ENCODE results near the gene MICU1. TPM values are rescaled to one million over a fixed set of nuclear protein-coding genes. Genes with fewer than 3 reads are reported as not detected.

MICU1 gene
- total RNA-seq, 1 experiment from 2014 or later: 46.9 TPM

DNA sequence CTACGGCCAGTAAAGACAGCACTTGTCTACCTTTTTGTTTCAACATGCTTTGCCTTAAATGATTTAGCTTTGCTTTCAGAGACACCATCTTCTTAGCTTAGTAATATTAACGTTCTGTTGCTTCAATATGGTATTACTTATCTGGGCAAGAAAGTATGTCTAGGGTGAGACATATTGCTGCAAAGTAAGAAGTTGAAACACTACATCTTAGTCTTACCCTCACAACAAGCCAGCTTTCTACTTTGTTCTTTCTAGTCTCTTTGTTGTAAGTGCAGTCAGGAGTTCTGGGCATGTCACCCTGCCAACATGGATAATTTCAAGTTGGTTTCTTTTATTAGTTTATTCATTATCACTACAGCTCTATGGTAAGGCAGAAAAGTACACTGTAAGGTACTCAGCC lies 148.4 kb downstream of the MICU1 start:
- H3K36me3 ChIP-seq (ENCODE audit: control insufficient read depth, insufficient read depth, low read length): no peaks in the 10 kb centered on the region
- intact Hi-C loops (cut with micrococcal nuclease; ENCODE audit: unreplicated experiment) (no loop called here), in situ Hi-C loops (cut with HindIII; ENCODE audit: low pct_unique_long_range_greater_than_20kb, low sequenced_read_pairs) (no loop called here)
- no peak for ATAC-seq
- no peak overlapping the region for H3K27ac ChIP-seq (ENCODE audit: low read length)
- H3K4me1 ChIP-seq (ENCODE audit: control insufficient read depth, insufficient read depth, low read length): no peaks in the 10 kb centered on the region
- TF ChIP-seq TCF7L2 (IDR thresholded peaks at IDR 0.05; ENCODE audit: low read depth, low read length) (no peak), POLR2AphosphoS5 (IDR thresholded peaks at IDR 0.05; ENCODE audit: low read depth, low read length) (no peak)
- no peaks in the 10 kb centered on the region for H3K27me3 ChIP-seq (ENCODE audit: control insufficient read depth, insufficient read depth, low read length)
- CTCF ChIA-PET: no interaction called here
- no peak for DNase-seq (ENCODE audit: low read depth, low spot score)
- H3K9me3 ChIP-seq (ENCODE audit: control insufficient read depth, insufficient read depth, low read depth, low read length): no peaks in the 10 kb centered on the region
- no peak overlapping the region for H3K4me3 ChIP-seq (ENCODE audit: low read depth in 2 of 2, low read length in 2 of 2)
- BruUV-seq (replicated peaks): no TSS peak
- POLR2A ChIA-PET: no interaction called here

DNA sequence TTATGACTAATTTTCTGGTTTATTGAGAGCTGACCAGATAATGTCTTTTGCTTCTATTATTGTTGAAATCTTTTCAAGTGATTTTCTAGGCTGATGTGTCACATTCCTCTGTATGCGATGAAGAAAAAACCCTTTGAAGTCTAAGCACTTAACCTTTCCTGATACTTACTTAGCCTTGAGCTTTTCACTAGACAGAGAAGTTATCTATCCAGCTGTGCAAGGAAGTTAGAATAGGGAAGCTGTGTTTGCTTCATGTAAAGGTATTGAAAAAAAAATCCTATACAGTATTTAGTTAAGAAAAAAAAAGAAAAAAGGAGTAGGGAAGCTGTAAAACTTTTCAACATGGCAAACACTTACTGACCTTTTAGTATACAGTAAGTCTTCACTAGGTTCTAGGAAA lies 153.6 kb downstream of the MICU1 start:
- H3K9me3 ChIP-seq (ENCODE audit: control insufficient read depth, insufficient read depth, low read depth, low read length): no peaks in the 10 kb centered on the region
- POLR2A ChIA-PET: interaction anchor here (0.6 kb wide), 1 partner anchor 10 kb away, joined by 3 read pairs; no protein-coding TSS in a partner anchor

DNA sequence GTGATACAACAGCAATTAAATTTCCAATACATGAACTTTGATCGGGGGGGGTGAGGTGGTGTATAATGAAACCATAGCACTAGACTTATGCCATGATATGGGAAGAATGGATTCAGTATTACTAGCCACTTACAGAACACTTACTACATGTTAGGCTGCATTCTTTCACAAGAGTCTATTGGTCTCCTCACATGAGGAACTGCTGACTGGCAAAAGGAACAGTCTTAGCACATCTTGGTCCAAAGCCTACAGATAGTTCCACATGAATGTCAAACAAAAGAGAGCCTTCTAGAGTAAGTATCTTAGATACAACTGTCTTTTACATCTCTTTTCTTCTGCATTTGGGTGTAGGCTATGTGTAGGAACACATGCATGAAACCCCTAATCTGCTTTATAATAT lies 155.2 kb downstream of the MICU1 start:
- no TSS peak for BruUV-seq (replicated peaks)
- Histone ChIP-seq H3K27me3 (ENCODE audit: control insufficient read depth, insufficient read depth, low read length) (no peaks in the 10 kb centered on the region), H3K4me3 (ENCODE audit: low read depth in 2 of 2, low read length in 2 of 2) (no peak overlapping the region), H3K9me3 (ENCODE audit: control insufficient read depth, insufficient read depth, low read depth, low read length) (no peaks in the 10 kb centered on the region), H3K27ac (ENCODE audit: low read length) (no peak overlapping the region), H3K36me3 (ENCODE audit: control insufficient read depth, insufficient read depth, low read length) (no peaks in the 10 kb centered on the region), H3K4me1 (ENCODE audit: control insufficient read depth, insufficient read depth, low read length) (no peaks in the 10 kb centered on the region)
- in situ Hi-C loops (cut with HindIII; ENCODE audit: low pct_unique_long_range_greater_than_20kb, low sequenced_read_pairs) (no loop called here), intact Hi-C loops (cut with micrococcal nuclease; ENCODE audit: unreplicated experiment) (no loop called here)
- TF ChIP-seq, protein P1, sequence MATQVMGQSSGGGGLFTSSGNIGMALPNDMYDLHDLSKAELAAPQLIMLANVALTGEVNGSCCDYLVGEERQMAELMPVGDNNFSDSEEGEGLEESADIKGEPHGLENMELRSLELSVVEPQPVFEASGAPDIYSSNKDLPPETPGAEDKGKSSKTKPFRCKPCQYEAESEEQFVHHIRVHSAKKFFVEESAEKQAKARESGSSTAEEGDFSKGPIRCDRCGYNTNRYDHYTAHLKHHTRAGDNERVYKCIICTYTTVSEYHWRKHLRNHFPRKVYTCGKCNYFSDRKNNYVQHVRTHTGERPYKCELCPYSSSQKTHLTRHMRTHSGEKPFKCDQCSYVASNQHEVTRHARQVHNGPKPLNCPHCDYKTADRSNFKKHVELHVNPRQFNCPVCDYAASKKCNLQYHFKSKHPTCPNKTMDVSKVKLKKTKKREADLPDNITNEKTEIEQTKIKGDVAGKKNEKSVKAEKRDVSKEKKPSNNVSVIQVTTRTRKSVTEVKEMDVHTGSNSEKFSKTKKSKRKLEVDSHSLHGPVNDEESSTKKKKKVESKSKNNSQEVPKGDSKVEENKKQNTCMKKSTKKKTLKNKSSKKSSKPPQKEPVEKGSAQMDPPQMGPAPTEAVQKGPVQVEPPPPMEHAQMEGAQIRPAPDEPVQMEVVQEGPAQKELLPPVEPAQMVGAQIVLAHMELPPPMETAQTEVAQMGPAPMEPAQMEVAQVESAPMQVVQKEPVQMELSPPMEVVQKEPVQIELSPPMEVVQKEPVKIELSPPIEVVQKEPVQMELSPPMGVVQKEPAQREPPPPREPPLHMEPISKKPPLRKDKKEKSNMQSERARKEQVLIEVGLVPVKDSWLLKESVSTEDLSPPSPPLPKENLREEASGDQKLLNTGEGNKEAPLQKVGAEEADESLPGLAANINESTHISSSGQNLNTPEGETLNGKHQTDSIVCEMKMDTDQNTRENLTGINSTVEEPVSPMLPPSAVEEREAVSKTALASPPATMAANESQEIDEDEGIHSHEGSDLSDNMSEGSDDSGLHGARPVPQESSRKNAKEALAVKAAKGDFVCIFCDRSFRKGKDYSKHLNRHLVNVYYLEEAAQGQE (IDR thresholded peaks at IDR 0.05; ENCODE audit: insufficient read depth in 1 of 2, low read depth in 2 of 2, low read length in 1 of 2): no peak
- TF ChIP-seq POLR2AphosphoS5 (IDR thresholded peaks at IDR 0.05; ENCODE audit: low read depth, low read length): no peak
- TF ChIP-seq, protein P2, sequence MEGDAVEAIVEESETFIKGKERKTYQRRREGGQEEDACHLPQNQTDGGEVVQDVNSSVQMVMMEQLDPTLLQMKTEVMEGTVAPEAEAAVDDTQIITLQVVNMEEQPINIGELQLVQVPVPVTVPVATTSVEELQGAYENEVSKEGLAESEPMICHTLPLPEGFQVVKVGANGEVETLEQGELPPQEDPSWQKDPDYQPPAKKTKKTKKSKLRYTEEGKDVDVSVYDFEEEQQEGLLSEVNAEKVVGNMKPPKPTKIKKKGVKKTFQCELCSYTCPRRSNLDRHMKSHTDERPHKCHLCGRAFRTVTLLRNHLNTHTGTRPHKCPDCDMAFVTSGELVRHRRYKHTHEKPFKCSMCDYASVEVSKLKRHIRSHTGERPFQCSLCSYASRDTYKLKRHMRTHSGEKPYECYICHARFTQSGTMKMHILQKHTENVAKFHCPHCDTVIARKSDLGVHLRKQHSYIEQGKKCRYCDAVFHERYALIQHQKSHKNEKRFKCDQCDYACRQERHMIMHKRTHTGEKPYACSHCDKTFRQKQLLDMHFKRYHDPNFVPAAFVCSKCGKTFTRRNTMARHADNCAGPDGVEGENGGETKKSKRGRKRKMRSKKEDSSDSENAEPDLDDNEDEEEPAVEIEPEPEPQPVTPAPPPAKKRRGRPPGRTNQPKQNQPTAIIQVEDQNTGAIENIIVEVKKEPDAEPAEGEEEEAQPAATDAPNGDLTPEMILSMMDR (IDR thresholded peaks at IDR 0.05): no peak
- no peak for TF ChIP-seq SIN3A (IDR thresholded peaks at IDR 0.05; ENCODE audit: borderline replicate concordance, insufficient read depth, low read depth, low read length)
- no peak for TF ChIP-seq TCF7L2 (IDR thresholded peaks at IDR 0.05; ENCODE audit: low read depth, low read length)
- no peak for ATAC-seq
- POLR2A ChIA-PET: no interaction called here
- CTCF ChIA-PET: no interaction called here
- DNase-seq (ENCODE audit: low read depth, low spot score): no peak

More for the DNA sequence above, 153.6 kb downstream of the MICU1 start:
- DNase-seq (ENCODE audit: low read depth, low spot score): no peak
- BruUV-seq (replicated peaks): no TSS peak
- no peak overlapping the region for H3K27ac ChIP-seq (ENCODE audit: low read length)
- no peaks in the 10 kb centered on the region for H3K27me3 ChIP-seq (ENCODE audit: control insufficient read depth, insufficient read depth, low read length)
- no peak for ATAC-seq
- CTCF ChIA-PET: interaction anchor here (0.6 to 0.8 kb wide), 2 partner anchors 216 to 473 kb away, joined by 3 to 5 read pairs; no protein-coding TSS in a partner anchor
- intact Hi-C loops (cut with micrococcal nuclease; ENCODE audit: unreplicated experiment): no loop called here
- H3K4me3 ChIP-seq (ENCODE audit: low read depth in 2 of 2, low read length in 2 of 2): no peak overlapping the region
- H3K4me1 ChIP-seq (ENCODE audit: control insufficient read depth, insufficient read depth, low read length): no peaks in the 10 kb centered on the region
- H3K36me3 ChIP-seq (ENCODE audit: control insufficient read depth, insufficient read depth, low read length): no peaks in the 10 kb centered on the region
- in situ Hi-C loops (cut with HindIII; ENCODE audit: low pct_unique_long_range_greater_than_20kb, low sequenced_read_pairs): no loop called here
- TF ChIP-seq, protein P2 (IDR thresholded peaks at IDR 0.05): no peak
- TF ChIP-seq TCF7L2 (IDR thresholded peaks at IDR 0.05; ENCODE audit: low read depth, low read length) (no peak), SIN3A (IDR thresholded peaks at IDR 0.05; ENCODE audit: borderline replicate concordance, insufficient read depth, low read depth, low read length) (no peak), POLR2AphosphoS5 (IDR thresholded peaks at IDR 0.05; ENCODE audit: low read depth, low read length) (no peak)
- TF ChIP-seq, protein P1 (IDR thresholded peaks at IDR 0.05; ENCODE audit: insufficient read depth in 1 of 2, low read depth in 2 of 2, low read length in 1 of 2): no peak
